D721Med (cell line): ENCODE data around the gene NECAB2.

ENCODE experiments used
- DNase-seq: peaks from one replicate; pipeline ENCODE4 v3.0.0; 2011; ENCODE audit warnings: low spot score; ENCODE audit not compliant: insufficient read length
- FAIRE-seq: peaks from 2 replicates; lab custom pipeline; 2011; peaks lifted over from hg19 to GRCh38; lab: Jason Lieb, UNC
- TF ChIP-seq, protein P1 (sequence below): IDR thresholded peaks from 2 replicates; pipeline ENCODE4 v1.5.1; 2012; ENCODE audit warnings: mild to moderate bottlenecking, control low read depth; ENCODE audit not compliant: insufficient read depth; ENCODE audit errors: missing control alignments

Gene NECAB2

DNA sequence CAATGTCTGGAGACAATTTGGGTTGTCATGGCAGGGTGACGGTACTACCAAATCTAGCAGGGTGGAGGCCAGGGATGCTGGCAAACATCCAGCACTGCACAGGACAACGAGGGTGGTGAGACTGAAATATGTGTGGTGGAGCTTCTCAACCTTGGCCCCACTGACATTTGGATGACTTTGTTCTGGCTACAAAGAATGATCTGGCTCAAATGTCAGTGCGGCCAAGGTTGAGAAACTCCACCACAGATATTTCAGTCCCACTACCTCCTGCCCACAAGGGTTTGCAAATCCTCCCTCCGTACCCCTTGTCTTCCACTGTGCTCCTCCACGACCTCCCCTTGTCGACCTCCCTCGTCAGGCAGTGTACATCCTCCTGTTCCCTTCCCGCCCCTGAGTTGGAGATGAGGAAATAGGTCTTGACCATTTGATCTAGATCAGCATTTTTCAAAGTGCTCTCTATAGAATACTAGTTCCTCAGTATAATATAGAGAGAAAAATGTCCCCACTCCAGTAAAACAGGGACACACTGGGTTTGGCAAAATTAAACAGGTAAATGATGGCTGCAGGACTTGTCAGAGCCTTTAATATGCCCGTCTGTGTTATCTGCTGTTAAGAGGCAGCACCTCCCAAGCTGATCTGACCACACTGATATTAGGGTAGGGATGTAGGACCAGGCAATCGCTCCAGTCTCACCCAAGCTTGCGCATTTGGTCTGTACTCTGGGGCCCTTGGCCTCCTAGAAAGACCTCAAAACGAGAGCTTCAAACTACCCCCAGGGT is 8.2 kb upstream of the NECAB2 start:
- DNase-seq = no peak
- FAIRE-seq = no peak
- TF ChIP-seq, protein P1, sequence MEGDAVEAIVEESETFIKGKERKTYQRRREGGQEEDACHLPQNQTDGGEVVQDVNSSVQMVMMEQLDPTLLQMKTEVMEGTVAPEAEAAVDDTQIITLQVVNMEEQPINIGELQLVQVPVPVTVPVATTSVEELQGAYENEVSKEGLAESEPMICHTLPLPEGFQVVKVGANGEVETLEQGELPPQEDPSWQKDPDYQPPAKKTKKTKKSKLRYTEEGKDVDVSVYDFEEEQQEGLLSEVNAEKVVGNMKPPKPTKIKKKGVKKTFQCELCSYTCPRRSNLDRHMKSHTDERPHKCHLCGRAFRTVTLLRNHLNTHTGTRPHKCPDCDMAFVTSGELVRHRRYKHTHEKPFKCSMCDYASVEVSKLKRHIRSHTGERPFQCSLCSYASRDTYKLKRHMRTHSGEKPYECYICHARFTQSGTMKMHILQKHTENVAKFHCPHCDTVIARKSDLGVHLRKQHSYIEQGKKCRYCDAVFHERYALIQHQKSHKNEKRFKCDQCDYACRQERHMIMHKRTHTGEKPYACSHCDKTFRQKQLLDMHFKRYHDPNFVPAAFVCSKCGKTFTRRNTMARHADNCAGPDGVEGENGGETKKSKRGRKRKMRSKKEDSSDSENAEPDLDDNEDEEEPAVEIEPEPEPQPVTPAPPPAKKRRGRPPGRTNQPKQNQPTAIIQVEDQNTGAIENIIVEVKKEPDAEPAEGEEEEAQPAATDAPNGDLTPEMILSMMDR = no peak

DNA sequence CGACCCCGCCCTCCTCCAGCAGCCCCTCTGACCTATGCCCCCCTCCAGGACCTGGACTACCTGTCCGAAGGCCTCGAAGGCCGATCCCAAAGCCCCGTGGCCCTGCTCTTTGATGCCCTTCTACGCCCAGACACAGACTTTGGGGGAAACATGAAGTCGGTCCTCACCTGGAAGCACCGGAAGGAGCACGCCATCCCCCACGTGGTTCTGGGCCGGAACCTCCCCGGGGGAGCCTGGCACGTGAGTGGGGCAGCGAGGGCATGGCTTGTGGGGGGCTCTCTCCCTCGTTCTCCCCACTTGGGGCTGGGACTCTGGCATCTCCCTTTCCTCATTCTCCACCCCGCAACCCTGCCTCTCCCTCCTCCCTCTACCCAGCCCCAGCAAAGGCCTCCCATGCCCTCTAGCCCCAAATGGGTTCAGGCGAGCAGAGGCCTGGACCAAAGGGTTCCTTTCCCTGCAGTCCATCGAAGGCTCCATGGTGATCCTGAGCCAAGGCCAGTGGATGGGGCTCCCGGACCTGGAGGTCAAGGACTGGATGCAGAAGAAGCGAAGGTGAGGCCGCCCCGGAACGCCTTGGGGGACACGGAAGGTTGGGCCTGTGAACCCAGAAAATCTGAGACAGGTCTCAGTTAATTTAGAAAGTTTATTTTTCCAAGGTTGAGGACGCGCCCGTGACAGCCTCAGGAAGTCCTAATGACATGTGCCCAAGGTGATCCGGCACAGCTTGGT is 7.4 kb upstream of the NECAB2 start:
- no peak for DNase-seq
- no peak for FAIRE-seq
- TF ChIP-seq, protein P1 = no peak

DNA sequence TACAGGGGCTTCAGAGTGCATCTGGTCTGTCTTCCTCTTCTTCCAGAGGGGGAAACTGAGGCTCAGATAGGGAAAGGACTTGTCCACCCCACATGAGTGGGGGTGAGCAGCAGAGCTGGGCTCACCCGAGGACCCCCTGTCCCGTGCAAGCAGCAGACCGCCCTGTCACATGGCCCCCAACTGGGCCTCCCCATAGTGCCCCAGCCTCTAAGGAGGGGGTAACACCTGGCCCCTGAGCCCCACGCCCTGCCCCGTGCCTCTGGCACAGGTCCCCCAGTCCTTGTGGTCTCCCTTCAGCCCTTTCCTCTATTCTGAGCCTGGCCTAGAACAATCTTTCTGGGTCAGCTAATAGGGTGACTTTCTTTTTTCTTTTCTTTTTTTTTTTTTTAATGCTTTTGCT is 6.5 kb upstream of the NECAB2 start:
- no peak for DNase-seq
- FAIRE-seq = no peak
- TF ChIP-seq, protein P1 = no peak

DNA sequence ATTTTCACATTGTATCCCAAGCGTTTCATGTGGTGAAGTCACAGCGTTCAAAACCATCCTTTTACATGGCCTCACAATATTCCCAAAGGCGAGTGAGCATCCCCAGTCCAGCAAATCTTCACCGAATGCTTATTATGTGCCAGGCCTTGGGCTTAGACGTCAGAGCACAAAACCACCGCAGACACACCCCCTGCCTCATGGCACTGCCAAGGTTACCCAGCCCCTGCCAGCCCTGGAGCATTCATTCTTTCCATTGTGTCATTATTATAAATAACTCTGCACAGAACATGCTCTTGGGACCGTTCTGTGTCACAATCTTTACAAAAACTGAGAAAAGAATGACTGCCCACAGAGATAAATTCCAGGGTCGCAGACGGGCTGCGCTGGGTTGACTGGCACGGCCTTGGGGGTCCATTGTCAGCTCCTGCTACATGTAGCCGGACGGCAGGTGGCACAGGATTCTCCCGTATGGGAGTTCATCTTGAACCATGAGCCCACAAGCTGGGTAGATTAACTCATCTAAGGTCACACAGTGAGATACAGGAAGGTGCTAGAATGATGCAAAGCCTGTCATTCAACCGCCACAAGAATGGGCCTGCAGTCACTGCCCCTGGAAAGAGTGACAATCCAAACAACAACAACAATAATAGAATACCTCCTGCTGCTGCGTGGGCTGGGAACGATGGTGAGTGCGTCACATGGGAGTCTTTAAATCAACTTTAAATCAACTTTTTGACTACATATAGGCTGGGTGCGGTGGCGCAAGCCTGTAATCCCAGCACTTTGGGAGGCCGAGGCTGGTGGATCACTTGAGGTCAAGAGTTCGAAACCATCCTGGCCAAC is 4.5 kb upstream of the NECAB2 start:
- TF ChIP-seq, protein P1 = no peak
- DNase-seq = no peak
- FAIRE-seq = no peak

DNA sequence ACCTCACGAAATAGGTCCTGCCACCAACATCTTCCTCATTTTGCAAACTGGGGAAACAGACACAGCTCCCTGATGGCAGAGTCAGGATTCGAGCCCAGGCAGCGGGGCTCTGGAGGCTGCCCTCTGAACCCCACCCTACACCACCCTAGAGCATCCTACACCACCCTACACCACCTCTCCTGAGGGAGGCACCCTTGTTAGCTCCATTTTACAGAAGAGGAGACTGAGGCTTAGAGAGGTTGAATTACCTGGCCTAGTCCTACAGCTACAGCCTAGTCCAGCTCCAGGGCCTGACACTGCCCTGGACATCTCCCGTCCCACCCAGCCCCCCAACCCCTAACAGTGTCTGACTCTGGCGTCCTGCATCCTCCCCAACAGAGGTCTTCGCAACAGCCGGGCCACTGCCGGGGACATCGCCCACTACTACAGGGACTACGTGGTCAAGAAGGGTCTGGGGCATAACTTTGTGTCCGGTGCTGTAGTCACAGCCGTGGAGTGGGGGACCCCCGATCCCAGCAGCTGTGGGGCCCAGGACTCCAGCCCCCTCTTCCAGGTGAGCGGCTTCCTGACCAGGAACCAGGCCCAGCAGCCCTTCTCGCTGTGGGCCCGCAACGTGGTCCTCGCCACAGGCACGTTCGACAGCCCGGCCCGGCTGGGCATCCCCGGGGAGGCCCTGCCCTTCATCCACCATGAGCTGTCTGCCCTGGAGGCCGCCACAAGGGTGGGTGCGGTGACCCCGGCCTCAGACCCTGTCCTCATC is 3.2 kb upstream of the NECAB2 start:
- DNase-seq (no peak), FAIRE-seq (no peak)
- TF ChIP-seq, protein P1 = no peak

DNA sequence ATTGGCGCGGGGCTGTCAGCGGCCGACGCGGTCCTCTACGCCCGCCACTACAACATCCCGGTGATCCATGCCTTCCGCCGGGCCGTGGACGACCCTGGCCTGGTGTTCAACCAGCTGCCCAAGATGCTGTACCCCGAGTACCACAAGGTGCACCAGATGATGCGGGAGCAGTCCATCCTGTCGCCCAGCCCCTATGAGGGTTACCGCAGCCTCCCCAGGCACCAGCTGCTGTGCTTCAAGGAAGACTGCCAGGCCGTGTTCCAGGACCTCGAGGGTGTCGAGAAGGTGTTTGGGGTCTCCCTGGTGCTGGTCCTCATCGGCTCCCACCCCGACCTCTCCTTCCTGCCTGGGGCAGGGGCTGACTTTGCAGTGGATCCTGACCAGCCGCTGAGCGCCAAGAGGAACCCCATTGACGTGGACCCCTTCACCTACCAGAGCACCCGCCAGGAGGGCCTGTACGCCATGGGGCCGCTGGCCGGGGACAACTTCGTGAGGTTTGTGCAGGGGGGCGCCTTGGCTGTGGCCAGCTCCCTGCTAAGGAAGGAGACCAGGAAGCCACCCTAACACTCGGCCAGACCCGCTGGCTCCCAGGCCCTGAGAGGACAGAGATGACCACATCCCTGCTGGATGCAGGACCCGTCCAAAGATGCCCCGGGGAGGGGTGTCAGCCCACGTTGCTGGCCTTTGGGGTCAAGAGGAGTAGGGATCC is 2.4 kb upstream of the NECAB2 start:
- FAIRE-seq (no peak), DNase-seq (no peak)
- TF ChIP-seq, protein P1 = no peak
